Medulla oblongata (tissue), 1 donor: Measurements from ENCODE around the gene SPOCK1.
"Not testable (repeated sequence)": the region's sequence is repeated elsewhere in the genome, so short reads cannot be mapped to it uniquely, and the experiment has no call there.

Source experiments
- DNase-seq: peaks from one replicate; pipeline ENCODE4 v3.0.0-alpha.2; 2015; ENCODE audit errors: extremely low spot score

The SPOCK1 gene

GRCh38 chr5:136957428-136957827 lies 541.7 kb downstream of the SPOCK1 start:
- DNase-seq, result no peak

- DNase-seq, result not testable (repeated sequence)
These were observed 545.0 kb downstream of the SPOCK1 start for GRCh38 chr5:136954142-136954541.

- DNase-seq, result not testable (repeated sequence)
These were observed 545.6 kb downstream of the SPOCK1 start for GRCh38 chr5:136953346-136954069.

- no peak for DNase-seq
These were observed 571.6 kb downstream of the SPOCK1 start for GRCh38 chr5:136927571-136927970.

- no peak for DNase-seq
These were observed 573.1 kb downstream of the SPOCK1 start for GRCh38 chr5:136926073-136926472.
